Omental fat pad (tissue), 4 donors: ENCODE data around the gene EEF1AKMT3. TPM values are rescaled to one million over a fixed set of nuclear protein-coding genes. Genes with fewer than 3 reads are reported as not detected.

Source experiments
- ATAC-seq: fragments of 150-250 bp; one replicate; pipeline ENCODE4 v1.9.1; 2016; ENCODE audit warnings: mild to moderate bottlenecking, moderate library complexity; ENCODE audit not compliant: low FRiP score
- DNase-seq: peaks from one replicate; pipeline ENCODE4 v3.0.0-alpha.2; 2019; ENCODE audit warnings: low spot score
- CTCF ChIP-seq, 3 donors: fragments of 450-650 bp; IDR thresholded peaks; one replicate each; pipeline ENCODE4 v1.5.1; 2016 to 2017; ENCODE audit warnings: antibody characterized with exemption in 3 of 3, mild to moderate bottlenecking in 3 of 3, moderate library complexity in 2 of 3
- total RNA-seq, 4 donors: library from RNA; depleted of rRNA; stranded (reverse); fragments of >200 nt; gene quantifications; one replicate each; pipeline ENCODE4 v1.1.0, GENCODE V29; 2016

Gene EEF1AKMT3
- total RNA-seq, 4 donors from 2014 or later = 6.1 to 10.9 (median 9.3) TPM

GRCh38 chr12:57797933-57798332 lies 25.5 kb downstream of the EEF1AKMT3 start:
- no peak for ATAC-seq
- no peak for TF ChIP-seq CTCF (IDR thresholded peaks at IDR 0.05)
- no peak for DNase-seq

GRCh38 chr12:57800965-57801364 lies 28.6 kb downstream of the EEF1AKMT3 start:
- no peak for TF ChIP-seq CTCF (IDR thresholded peaks at IDR 0.05)
- ATAC-seq = no peak
- DNase-seq = no peak

GRCh38 chr12:57802607-57803006 lies 30.2 kb downstream of the EEF1AKMT3 start:
- DNase-seq (no peak), ATAC-seq (no peak)
- TF ChIP-seq CTCF (IDR thresholded peaks at IDR 0.05) = no peak

- DNase-seq (no peak), ATAC-seq (peak; percentile 66)
These were observed 31.0 kb downstream of the EEF1AKMT3 start for GRCh38 chr12:57803319-57803893.

GRCh38 chr12:57806677-57807076 lies 34.3 kb downstream of the EEF1AKMT3 start:
- TF ChIP-seq CTCF (IDR thresholded peaks at IDR 0.05) = no peak
- ATAC-seq = no peak

More at GRCh38 chr12:57803319-57803893, 31.0 kb downstream of the EEF1AKMT3 start:
- TF ChIP-seq CTCF (IDR thresholded peaks at IDR 0.05) = peak in 1 of 3 donors; percentile 19

GRCh38 chr12:57807285-57807684 lies 34.9 kb downstream of the EEF1AKMT3 start:
- TF ChIP-seq CTCF (IDR thresholded peaks at IDR 0.05) = no peak
- no peak for ATAC-seq
- DNase-seq = no peak

More at GRCh38 chr12:57806677-57807076, 34.3 kb downstream of the EEF1AKMT3 start:
- DNase-seq = no peak

- DNase-seq (no peak), ATAC-seq (no peak)
- no peak for TF ChIP-seq CTCF (IDR thresholded peaks at IDR 0.05)
These were observed 35.9 kb downstream of the EEF1AKMT3 start for GRCh38 chr12:57808351-57808750.
